RKO (cell line): Measurements from ENCODE around the gene RNF135.
"Not testable (repeated sequence)": the region's sequence is repeated elsewhere in the genome, so short reads cannot be mapped to it uniquely, and the experiment has no call there.

Source experiments
- DNase-seq: peaks from one replicate; pipeline ENCODE4 v3.0.0-alpha.2; 2016; ENCODE audit warnings: low spot score

The RNF135 gene

DNA sequence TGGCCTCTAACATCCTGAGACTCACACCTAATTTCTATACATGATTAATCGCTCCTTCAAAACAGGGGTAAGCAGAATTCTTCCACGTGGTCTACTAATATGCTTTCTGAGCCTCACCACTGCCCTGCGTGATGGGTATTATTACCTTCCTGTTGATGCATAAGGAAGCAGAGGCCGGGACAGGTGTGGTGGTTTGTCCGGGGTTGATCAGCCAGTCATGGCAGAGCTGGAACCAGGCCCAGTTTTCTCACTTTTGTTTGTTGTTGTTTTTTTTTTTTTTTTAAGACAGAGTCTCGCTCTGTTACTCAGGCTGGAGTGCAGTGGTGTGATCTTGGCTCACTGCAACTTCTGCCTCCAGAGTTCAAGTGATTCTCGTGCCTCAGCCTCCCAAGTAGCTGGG is 31.2 kb downstream of the RNF135 start:
- DNase-seq: no peak

DNA sequence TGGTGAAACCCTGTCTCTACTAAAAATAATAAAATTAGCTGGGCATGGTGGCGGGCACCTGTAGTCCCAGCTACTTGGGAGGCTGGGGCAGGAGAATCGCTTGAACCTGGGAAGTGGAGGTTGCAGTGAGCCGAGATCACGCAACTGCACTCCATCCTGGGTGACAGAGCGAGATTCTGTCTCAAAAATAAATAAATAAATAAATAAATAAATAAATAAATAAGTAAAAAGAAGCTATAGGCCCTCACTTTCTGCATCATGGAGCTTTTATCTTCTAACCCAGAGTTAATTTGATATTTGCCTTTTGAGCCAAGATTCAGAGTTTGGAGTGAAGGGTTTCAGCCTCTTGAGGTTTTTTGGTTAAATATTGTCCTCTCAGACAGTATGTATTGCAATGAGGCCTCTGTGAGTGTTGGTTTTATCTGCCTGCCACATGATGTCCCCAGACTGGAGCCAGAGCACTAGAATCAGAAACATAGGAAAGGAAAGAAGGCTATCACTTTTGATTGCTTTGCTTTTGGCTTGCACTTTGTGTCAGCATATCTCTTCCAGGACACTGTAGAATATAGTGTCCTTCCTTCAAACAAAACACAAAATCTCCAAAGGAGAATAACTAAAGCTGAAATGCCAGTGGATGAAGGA is 32.5 kb downstream of the RNF135 start:
- DNase-seq: no peak

DNA sequence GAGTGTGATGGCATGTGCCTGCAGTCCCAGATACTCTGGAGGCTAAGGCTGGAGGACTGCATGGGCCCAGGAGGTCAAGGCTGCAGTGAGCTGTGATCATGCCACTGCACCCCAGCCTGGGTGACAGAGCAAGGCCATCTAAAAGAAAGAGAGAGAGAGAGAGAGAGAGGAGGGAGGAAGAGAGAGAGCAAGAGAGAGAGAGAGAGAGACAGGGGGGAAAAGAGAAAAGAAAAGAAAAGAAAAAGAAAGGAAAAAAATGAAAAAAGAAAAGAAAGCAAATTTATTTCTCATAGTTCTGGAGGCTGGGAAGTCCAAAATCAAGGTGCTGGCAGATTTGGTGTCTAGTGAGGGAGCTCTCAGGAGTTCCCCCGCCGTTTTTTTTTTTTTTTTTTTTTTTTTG is 33.3 kb downstream of the RNF135 start:
- no peak for DNase-seq

DNA sequence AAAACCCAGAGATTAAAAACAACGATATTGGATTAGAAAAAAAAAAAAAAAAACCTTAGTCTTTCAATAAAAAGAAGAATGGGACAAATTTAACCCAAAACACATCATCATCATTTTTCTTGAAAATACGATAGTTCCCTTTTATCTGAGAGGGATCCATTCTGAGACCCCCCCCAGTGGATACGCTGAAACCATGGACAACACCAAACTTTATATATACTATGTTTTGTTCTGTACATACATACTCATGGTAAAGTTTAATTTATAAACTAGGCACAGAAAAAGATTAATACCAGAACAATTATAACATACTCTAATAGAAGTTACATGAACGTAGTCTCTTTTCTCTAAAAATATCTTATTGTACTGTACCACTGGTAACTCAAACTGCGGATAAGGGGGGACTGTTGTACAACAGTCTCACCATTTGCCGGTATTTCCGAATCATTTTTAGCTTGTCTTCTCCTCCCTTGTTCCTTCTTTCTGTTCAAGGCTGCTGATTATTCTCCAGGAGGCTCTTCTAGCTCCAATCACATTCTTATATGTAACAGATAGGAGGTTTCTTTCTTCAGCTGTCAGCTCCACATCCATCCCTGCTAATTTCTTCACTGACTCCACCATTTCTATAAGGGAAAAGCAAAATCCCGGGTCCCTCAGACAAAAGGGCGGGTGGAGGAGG is 37.0 kb downstream of the RNF135 start:
- peak; percentile 35 for DNase-seq

DNA sequence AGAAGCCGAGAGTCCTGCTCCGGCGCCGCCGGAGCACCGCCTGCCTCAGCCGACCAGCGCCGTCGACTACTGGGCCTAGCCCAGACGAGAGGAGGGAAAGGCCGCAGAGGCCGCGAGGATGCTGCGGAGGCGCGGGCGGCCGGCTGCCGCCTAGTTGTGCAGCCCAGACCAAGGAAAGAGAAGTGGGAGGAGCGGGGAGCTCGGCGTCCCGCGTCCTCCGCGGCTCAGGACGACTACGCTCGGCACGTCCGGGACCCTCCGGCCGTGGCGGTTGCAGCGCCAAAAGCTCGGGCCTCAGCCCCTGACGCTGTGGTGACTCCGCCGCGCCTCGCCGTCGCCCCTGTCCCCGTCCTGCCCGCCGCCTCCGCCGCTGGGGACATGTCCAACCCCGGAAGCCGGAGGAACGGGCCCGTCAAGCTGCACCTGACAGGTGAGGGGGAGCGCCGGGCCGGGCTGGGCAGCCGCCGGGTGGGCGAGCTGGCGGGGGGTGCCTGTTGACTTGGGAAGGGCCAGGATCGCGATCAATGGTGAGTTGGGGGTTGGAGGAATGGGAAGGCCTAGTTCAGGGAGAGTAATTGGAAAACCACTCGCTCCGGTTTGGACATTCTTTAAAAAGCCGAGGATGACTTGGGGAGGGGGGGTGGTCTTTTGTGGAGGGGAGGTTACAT is 37.7 kb downstream of the RNF135 start:
- peak; percentile 70 for DNase-seq

DNA sequence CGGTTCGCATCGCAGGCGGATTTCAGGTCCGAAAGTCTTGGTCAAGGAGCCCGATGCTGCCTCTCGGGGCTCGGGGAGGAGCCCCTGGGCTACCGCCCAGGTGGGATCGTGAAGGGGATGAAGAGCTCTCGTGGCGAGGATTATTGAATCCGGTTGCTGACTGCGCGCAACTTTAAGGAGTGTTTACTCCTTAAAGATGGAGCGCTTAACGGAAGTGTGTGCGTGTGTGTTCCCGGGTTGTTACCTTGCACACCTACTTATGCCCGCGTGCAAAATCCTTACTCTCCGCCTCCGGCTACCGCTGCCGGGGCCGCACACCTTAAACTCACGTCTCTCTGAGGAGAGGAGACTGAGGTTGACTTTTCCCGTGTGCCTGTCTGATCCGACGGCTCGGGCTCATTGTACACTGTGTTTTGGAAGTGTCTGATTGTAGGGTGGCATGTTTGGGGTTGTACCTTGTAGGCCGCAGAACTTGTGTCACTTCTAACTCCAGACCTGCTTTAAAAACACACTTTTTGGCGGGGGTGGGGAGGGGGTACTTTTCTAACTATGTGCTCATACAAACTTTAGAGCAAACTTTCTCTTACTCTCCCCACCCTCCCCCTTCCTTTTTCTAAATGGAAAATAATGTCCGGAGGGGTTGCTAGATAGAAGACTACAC is 38.3 kb downstream of the RNF135 start:
- DNase-seq: peak; percentile 50

DNA sequence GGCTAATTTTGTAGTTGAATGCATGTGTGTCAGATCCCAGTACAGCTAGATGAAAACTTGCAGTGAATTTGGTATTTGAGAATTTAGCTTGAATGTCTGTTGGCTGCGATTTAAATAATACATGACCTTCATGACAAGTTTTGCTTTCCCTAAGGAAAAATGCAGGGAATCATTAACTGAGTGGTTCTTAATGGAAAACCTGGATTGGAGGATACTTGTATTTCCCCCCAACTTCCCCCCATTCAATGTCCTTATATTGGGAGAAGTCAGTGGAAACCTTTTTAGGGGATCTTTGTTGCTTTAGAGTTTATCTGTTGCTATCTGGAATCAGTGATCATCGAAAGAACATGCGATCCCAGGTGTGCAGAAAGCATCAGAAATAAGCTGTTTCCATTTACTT is 39.2 kb downstream of the RNF135 start:
- not testable (repeated sequence) for DNase-seq

DNA sequence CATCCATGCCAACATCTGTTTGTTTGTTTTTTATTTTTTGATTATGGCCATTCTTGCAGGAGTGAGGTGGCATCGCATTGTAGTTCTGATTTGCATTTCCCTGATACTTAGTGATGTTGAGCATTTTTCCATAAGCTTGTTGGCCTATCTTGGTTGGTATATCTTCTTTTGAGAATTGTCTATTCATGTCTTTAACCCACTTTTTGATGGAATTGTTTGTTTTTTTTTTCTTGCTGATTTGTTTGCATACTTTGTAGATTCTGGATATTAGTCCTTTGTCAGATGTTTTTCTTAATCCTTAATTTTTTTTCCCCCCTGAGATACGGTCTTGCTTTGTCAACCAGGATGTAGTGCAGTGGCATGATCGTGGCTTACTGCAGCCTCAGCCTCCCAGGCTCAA is 43.0 kb downstream of the RNF135 start:
- DNase-seq: no peak

DNA sequence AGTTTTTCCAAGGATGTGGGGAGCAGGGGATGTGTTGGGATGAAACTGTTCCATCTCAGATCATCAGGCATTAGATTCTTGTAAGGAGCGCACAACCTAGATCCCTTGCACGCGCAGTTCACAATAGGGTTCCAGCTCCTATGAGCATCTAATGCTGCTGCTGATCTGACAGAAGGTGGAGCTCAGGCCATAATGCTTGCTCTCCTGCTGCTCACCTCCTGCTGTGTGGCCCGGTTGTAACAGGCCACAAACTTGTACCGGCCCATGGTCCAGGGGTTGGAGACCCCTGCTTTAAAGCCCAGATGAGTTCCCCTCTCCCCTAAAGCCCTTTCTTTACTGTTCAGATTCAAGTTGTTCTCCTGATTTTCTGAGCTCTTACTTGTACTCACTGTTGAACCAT is 44.8 kb downstream of the RNF135 start:
- DNase-seq: no peak

DNA sequence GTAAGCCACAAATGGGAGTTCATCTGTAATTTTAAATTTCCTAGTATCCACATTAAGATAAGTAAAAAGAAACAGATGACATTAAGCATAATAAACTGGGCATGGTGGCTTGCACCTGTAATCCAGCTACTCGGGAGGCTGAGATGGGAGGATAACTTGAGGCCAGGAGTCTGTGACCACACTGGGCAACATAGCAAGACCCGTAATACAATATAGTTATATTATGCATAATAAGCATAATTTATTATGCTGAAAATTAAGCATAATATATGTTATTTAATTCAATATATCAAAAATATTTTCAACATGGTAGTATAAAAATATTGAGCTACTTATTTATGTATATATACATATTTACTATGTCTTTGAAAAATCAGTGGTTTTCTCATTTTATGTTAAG is 48.2 kb downstream of the RNF135 start:
- no peak for DNase-seq

DNA sequence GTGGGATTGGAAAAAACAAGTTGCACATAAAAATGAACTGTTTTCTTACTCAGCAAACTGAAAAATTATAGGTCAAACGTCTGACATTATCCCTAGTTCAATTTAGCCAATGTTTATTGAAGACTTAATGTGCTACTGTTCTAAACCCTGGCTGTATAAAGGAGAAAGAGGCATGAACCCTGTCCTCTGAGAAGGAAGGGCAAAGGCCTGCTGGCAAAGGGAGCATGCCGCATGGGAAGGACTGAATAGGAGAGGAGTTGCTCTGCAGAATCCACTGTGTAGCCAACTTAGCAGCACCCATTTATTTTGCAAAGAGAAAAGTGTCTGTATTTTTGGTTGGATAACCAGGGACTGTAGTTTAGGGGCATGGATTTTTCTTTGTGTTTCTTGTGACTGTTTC is 52.3 kb downstream of the RNF135 start:
- DNase-seq: not testable (repeated sequence)

DNA sequence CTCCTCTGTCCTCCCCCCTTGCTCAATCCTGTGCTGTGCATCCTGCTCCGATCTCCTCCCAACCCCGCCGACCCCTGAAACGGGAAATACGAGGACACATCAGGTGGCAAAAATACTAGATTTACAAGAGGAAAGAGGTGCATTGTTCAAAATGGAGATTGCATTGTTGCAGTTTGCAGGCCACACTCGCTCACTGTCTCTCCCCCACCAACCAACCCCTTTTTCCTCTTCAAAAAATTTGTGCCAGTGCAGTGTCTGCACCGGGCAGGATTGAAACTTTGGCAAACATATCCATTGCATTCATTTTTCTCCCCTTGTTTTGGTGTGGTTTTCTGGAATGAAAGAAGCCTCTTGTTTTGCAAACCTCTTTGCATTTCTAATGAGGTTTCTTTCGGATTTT is 61.0 kb downstream of the RNF135 start:
- DNase-seq: no peak

DNA sequence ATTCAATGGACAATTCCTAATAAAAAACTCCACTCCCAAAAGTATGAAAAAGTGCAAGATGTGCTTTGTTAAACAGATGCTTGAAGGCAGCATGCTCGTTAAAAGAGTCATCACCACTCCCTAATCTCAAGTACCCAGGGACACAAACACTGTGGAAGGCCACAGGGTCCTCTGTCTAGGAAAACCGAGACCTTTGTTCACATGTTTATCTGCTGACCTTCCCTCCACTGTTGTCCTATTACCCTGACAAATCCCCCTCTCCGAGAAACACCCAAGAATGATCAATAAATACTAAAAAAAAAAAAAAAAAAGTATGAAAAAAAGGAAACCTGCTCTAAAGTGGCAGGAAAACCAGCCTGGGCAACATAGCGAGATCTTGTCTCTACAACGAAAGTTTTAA is 64.8 kb downstream of the RNF135 start:
- DNase-seq: not testable (repeated sequence)

DNA sequence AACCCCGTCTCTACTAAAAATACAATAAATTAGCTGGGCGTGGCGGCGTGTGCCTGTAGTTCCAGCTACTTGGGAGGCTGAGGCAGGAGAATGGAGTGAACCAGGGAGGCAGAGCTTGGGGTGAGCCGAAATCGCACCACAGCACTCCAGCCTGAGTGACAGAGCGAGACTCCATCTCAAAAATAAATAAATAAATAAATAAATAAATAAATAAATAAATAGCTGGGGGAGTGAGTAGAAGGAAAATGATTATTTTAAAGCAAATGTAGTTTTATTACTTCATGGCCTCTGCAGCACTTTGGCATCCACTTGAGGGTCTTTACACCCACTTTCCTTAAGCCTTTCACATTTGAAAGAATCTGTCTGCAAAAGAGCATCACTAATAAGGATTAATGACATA is 70.0 kb downstream of the RNF135 start:
- not testable (repeated sequence) for DNase-seq

DNA sequence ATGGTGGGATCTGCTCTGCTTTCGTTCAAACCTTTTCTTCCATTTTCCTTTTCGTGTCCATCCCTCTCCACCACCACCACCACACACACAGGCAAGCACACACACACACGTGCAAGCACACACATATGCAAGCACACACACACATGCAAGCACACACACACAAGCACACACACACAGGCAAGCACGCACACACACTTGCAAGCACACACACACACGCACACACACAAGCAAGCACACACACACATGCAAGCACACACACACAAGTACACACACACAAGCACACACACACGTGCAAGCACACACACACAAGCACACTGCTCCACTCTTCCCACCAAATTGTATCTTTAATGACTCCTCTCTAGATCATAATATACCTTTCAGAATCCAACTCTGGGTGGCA is 71.5 kb downstream of the RNF135 start:
- DNase-seq: not testable (repeated sequence)

DNA sequence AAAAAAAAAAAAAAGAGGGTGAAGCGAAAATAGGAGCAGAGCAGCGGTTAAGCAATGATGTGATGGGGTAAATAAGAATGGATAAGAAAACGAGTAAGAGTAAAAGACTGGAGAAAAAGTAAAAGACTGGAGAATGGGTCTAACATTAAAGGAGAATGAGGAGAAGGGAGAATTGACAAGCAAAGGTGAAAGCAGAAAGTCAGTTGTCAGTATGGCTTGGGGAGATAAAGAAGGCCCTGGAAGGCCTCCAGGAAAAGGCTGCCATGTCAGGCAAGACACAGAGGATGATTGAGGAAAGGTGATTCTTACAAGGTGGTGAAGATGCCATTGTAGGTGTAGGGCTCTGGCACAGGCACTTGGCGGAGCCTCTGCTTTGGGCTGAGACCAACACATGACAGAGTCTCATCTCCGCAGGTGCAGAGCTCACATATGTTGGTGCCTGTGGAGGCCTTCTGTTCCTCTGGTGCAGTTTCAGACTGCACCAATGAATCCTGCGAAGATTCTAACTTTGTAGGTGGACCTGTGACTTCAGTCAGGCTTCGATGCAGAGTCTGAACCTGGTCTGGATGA is 76.1 kb downstream of the RNF135 start:
- not testable (repeated sequence) for DNase-seq

DNA sequence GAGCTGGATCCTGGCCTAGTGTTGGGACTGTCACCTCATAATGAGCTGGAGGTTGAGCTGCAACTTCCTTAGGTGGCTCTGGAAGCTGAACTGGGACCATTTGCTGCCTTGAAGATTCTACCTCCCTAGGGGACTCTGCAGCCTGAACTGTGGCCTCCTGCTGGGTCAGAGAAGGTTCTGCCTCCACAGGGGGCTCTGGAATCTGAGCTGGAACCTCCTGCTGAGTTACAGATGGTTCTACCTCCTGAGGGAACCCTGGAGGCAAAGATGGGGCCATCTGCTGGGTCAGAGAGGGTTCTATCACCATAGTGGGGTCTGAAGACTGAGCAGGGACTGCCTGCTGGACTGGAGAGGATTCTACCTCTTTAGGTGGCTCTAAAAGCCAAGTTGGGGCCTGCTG is 77.3 kb downstream of the RNF135 start:
- no peak for DNase-seq

DNA sequence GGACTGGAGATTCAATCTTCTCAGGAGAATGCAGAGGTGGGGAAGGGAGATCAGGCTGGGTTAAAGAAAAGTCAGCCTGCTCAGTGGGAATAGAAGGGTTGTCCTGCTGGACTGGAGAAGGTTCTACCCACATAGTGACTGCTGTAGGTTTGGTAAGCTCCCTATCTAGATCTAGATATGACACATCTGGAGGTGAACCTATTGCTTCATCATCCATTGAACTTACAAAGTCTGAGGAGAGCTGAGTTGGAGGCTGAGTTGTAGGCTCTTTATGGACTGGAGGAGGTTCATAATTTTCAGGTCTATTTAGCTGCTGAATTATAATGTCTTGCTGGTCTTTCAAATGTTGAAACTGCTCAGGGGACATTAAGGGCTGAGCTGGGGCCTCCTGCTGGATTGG is 77.9 kb downstream of the RNF135 start:
- DNase-seq: no peak
